HFF-Myc (cell line): ENCODE data around the gene C3orf18.

Experiments used
- DNase-seq: peaks from one replicate; pipeline ENCODE4 v3.0.0-alpha.2; 2011; ENCODE audit warnings: low read depth; ENCODE audit errors: extremely low read depth
- H3K4me3 ChIP-seq: replicated peaks from 2 replicates; pipeline ENCODE4 v1.5.1; 2011; ENCODE audit warnings: low read depth, mild to moderate bottlenecking, control low read depth, low read length
- CTCF ChIP-seq: IDR thresholded peaks from 2 replicates; pipeline ENCODE4 v1.5.1; 2012; ENCODE audit warnings: mild to moderate bottlenecking, low read depth, low read length, control low read depth; ENCODE audit errors: missing control alignments

The C3orf18 gene

GRCh38 chr3:50537421-50538129 lies 30.0 kb downstream of the C3orf18 start:
- DNase-seq = no peak
- no peak overlapping the region for H3K4me3 ChIP-seq
- no peak for TF ChIP-seq CTCF

- no peak for TF ChIP-seq CTCF
- DNase-seq = no peak
- no peak overlapping the region for H3K4me3 ChIP-seq
These were observed 30.9 kb downstream of the C3orf18 start for GRCh38 chr3:50536471-50537180.

- no peak overlapping the region for H3K4me3 ChIP-seq
- DNase-seq = no peak
- no peak for TF ChIP-seq CTCF
These were observed 32.7 kb downstream of the C3orf18 start for GRCh38 chr3:50534681-50535330.

GRCh38 chr3:50533807-50534461 lies 33.6 kb downstream of the C3orf18 start:
- DNase-seq = no peak
- H3K4me3 ChIP-seq = no peak overlapping the region
- no peak for TF ChIP-seq CTCF

- H3K4me3 ChIP-seq = no peak overlapping the region
- TF ChIP-seq CTCF = no peak
- no peak for DNase-seq
These were observed 34.2 kb downstream of the C3orf18 start for GRCh38 chr3:50533316-50533715.

GRCh38 chr3:50532062-50532705 lies 35.4 kb downstream of the C3orf18 start:
- DNase-seq = no peak
- no peak for TF ChIP-seq CTCF
- H3K4me3 ChIP-seq = no peak overlapping the region
